Jurkat, Clone E6-1 (cell line): Measurements from ENCODE around the gene GFRA1.

Experiments
- DNase-seq: peaks from one replicate; pipeline ENCODE4 v3.0.0-alpha.2; 2011; ENCODE audit warnings: low read depth, low spot score
- H3K4me3 ChIP-seq: 2 replicates; pipeline ENCODE4 v1.5.1; 2011; ENCODE audit warnings: mild to moderate bottlenecking, low read length, control low read depth, moderate library complexity

Gene GFRA1

GRCh38 chr10:116251602-116252395 is 21.2 kb downstream of the GFRA1 start:
- H3K4me3 ChIP-seq: no peak overlapping the region
- DNase-seq: no peak

- no peak overlapping the region for H3K4me3 ChIP-seq
- no peak for DNase-seq
These were observed 25.3 kb downstream of the GFRA1 start for GRCh38 chr10:116247691-116248090.

GRCh38 chr10:116246263-116246662 is 26.7 kb downstream of the GFRA1 start:
- no peak for DNase-seq
- no peak overlapping the region for H3K4me3 ChIP-seq

- no peak for DNase-seq
These were observed 27.9 kb downstream of the GFRA1 start for GRCh38 chr10:116245156-116245555.

GRCh38 chr10:116241642-116242410 is 31.2 kb downstream of the GFRA1 start:
- DNase-seq: no peak
- no peak overlapping the region for H3K4me3 ChIP-seq

More at GRCh38 chr10:116245156-116245555, 27.9 kb downstream of the GFRA1 start:
- H3K4me3 ChIP-seq: no peak overlapping the region

- no peak for DNase-seq
- no peak overlapping the region for H3K4me3 ChIP-seq
These were observed 31.9 kb downstream of the GFRA1 start for GRCh38 chr10:116241085-116241484.

GRCh38 chr10:116240157-116240950 is 32.7 kb downstream of the GFRA1 start:
- no peak overlapping the region for H3K4me3 ChIP-seq
- peak; percentile 59 for DNase-seq

- no peak overlapping the region for H3K4me3 ChIP-seq
- no peak for DNase-seq
These were observed 33.8 kb downstream of the GFRA1 start for GRCh38 chr10:116239229-116239628.

- no peak for DNase-seq
- H3K4me3 ChIP-seq: no peak overlapping the region
These were observed 35.0 kb downstream of the GFRA1 start for GRCh38 chr10:116237970-116238369.

- peak; percentile 81 for DNase-seq
These were observed 35.7 kb downstream of the GFRA1 start for GRCh38 chr10:116237260-116237659.

GRCh38 chr10:116233230-116233629 is 39.8 kb downstream of the GFRA1 start:
- no peak overlapping the region for H3K4me3 ChIP-seq
- no peak for DNase-seq

More at GRCh38 chr10:116237260-116237659, 35.7 kb downstream of the GFRA1 start:
- H3K4me3 ChIP-seq: no peak overlapping the region

GRCh38 chr10:116232613-116233012 is 40.4 kb downstream of the GFRA1 start:
- no peak for DNase-seq
- H3K4me3 ChIP-seq: no peak overlapping the region

- no peak overlapping the region for H3K4me3 ChIP-seq
These were observed 46.2 kb downstream of the GFRA1 start for GRCh38 chr10:116226766-116227165.

GRCh38 chr10:116226053-116226452 is 47.0 kb downstream of the GFRA1 start:
- H3K4me3 ChIP-seq: no peak overlapping the region
- DNase-seq: no peak

More at GRCh38 chr10:116226766-116227165, 46.2 kb downstream of the GFRA1 start:
- DNase-seq: no peak

- no peak overlapping the region for H3K4me3 ChIP-seq
- DNase-seq: no peak
These were observed 49.7 kb downstream of the GFRA1 start for GRCh38 chr10:116223289-116223688.

GRCh38 chr10:116221053-116221452 is 52.0 kb downstream of the GFRA1 start:
- no peak for DNase-seq
- H3K4me3 ChIP-seq: no peak overlapping the region

GRCh38 chr10:116216676-116217075 is 56.3 kb downstream of the GFRA1 start:
- DNase-seq: peak; percentile 85

GRCh38 chr10:116215651-116216050 is 57.4 kb downstream of the GFRA1 start:
- no peak overlapping the region for H3K4me3 ChIP-seq
- DNase-seq: no peak

More at GRCh38 chr10:116216676-116217075, 56.3 kb downstream of the GFRA1 start:
- no peak overlapping the region for H3K4me3 ChIP-seq

- no peak overlapping the region for H3K4me3 ChIP-seq
- no peak for DNase-seq
These were observed 61.3 kb downstream of the GFRA1 start for GRCh38 chr10:116211682-116212081.
